Stimulated activated memory B cell treated with anti-CD40 and anti-IgM and Interleukin-4, amounts not matched to agents 10 μg/mL and 1 μg/mL and 100 μg/mL, for 72 hours (primary cell): ENCODE measurements around the gene TNN.

ENCODE experiments used
- ATAC-seq: fragments of 150-1000 bp; cut with Tn5 transposase; 2 replicates; pipeline ENCODE4 v1.10.0; 2021
- H3K27ac Mint-ChIP-seq: one replicate; pipeline ENCODE4 v1.8.0; 2022; ENCODE audit warnings: mild to moderate bottlenecking, mixed read lengths
- H3K27me3 Mint-ChIP-seq: one replicate; pipeline ENCODE4 v1.8.0; 2022; ENCODE audit warnings: mixed read lengths
- H3K36me3 Mint-ChIP-seq: one replicate; pipeline ENCODE4 v1.8.0; 2022; ENCODE audit warnings: mixed read lengths
- H3K4me1 Mint-ChIP-seq: one replicate; pipeline ENCODE4 v1.8.0; 2022; ENCODE audit warnings: mixed read lengths
- H3K4me3 Mint-ChIP-seq: one replicate; pipeline ENCODE4 v1.8.0; 2022; ENCODE audit warnings: mild to moderate bottlenecking, moderate library complexity, mixed read lengths
- H3K9me3 Mint-ChIP-seq: one replicate; pipeline ENCODE4 v1.8.0; 2022; ENCODE audit warnings: mixed read lengths

TNN gene

GRCh38 chr1:175045097-175045496 is 22.5 kb upstream of the TNN start:
- H3K4me3 Mint-ChIP-seq = no peak overlapping the region
- no peaks in the 10 kb centered on the region for H3K4me1 Mint-ChIP-seq
- no peaks in the 10 kb centered on the region for H3K36me3 Mint-ChIP-seq
- ATAC-seq = no peak
- no peaks in the 10 kb centered on the region for H3K9me3 Mint-ChIP-seq
- peaks cover 58% of the 10 kb centered on the region for H3K27me3 Mint-ChIP-seq
- H3K27ac Mint-ChIP-seq = no peak overlapping the region

GRCh38 chr1:175045519-175045918 is 22.1 kb upstream of the TNN start:
- no peak overlapping the region for H3K4me3 Mint-ChIP-seq
- no peaks in the 10 kb centered on the region for H3K9me3 Mint-ChIP-seq
- H3K4me1 Mint-ChIP-seq = no peaks in the 10 kb centered on the region

GRCh38 chr1:175050992-175051391 is 16.6 kb upstream of the TNN start:
- Mint-ChIP-seq H3K9me3 (no peaks in the 10 kb centered on the region), H3K27ac (no peak overlapping the region), H3K4me3 (no peak overlapping the region), H3K4me1 (no peaks in the 10 kb centered on the region), H3K36me3 (no peaks in the 10 kb centered on the region), H3K27me3 (peaks cover 95% of the 10 kb centered on the region)
- no peak for ATAC-seq

More at GRCh38 chr1:175045519-175045918, 22.1 kb upstream of the TNN start:
- Mint-ChIP-seq H3K27ac (no peak overlapping the region), H3K27me3 (peaks cover 59% of the 10 kb centered on the region), H3K36me3 (no peaks in the 10 kb centered on the region)
- ATAC-seq = peak; percentile 70

- Mint-ChIP-seq H3K36me3 (peaks cover 4% of the 10 kb centered on the region), H3K27ac (no peak overlapping the region), H3K4me3 (no peak overlapping the region), H3K27me3 (peaks cover 84% of the 10 kb centered on the region), H3K4me1 (no peaks in the 10 kb centered on the region), H3K9me3 (peaks cover 6% of the 10 kb centered on the region)
- no peak for ATAC-seq
These were observed 12.9 kb upstream of the TNN start for GRCh38 chr1:175054736-175055135.

- H3K36me3 Mint-ChIP-seq = no peaks in the 10 kb centered on the region
- H3K4me3 Mint-ChIP-seq = no peak overlapping the region
- ATAC-seq = no peak
- H3K27me3 Mint-ChIP-seq = peaks cover 34% of the 10 kb centered on the region
- H3K4me1 Mint-ChIP-seq = no peaks in the 10 kb centered on the region
- H3K27ac Mint-ChIP-seq = no peak overlapping the region
- peaks cover 2% of the 10 kb centered on the region for H3K9me3 Mint-ChIP-seq
These were observed 5.3 kb upstream of the TNN start for GRCh38 chr1:175062339-175062738.

GRCh38 chr1:175062858-175063257 is 4.8 kb upstream of the TNN start:
- no peak overlapping the region for H3K4me3 Mint-ChIP-seq
- no peak overlapping the region for H3K27ac Mint-ChIP-seq
- H3K36me3 Mint-ChIP-seq = no peaks in the 10 kb centered on the region
- peaks cover 34% of the 10 kb centered on the region for H3K27me3 Mint-ChIP-seq
- H3K4me1 Mint-ChIP-seq = no peaks in the 10 kb centered on the region
- ATAC-seq = no peak
- H3K9me3 Mint-ChIP-seq = peaks cover 2% of the 10 kb centered on the region

- no peaks in the 10 kb centered on the region for H3K9me3 Mint-ChIP-seq
- no peak for ATAC-seq
- no peak overlapping the region for H3K4me3 Mint-ChIP-seq
- no peak overlapping the region for H3K27ac Mint-ChIP-seq
- H3K36me3 Mint-ChIP-seq = no peaks in the 10 kb centered on the region
- H3K4me1 Mint-ChIP-seq = peaks cover 7% of the 10 kb centered on the region
- H3K27me3 Mint-ChIP-seq = peaks cover 59% of the 10 kb centered on the region
These were observed 3.2 kb downstream of the TNN start for GRCh38 chr1:175070818-175071217.

- no peaks in the 10 kb centered on the region for H3K36me3 Mint-ChIP-seq
- H3K9me3 Mint-ChIP-seq = no peaks in the 10 kb centered on the region
- peaks cover 7% of the 10 kb centered on the region for H3K4me1 Mint-ChIP-seq
- peaks cover 53% of the 10 kb centered on the region for H3K27me3 Mint-ChIP-seq
- no peak for ATAC-seq
- no peak overlapping the region for H3K4me3 Mint-ChIP-seq
- no peak overlapping the region for H3K27ac Mint-ChIP-seq
These were observed 3.8 kb downstream of the TNN start for GRCh38 chr1:175071276-175071943.

GRCh38 chr1:175072099-175072951 is 4.7 kb downstream of the TNN start:
- H3K4me3 Mint-ChIP-seq = no peak overlapping the region
- no peaks in the 10 kb centered on the region for H3K36me3 Mint-ChIP-seq
- no peak for ATAC-seq
- no peak overlapping the region for H3K27ac Mint-ChIP-seq
- H3K27me3 Mint-ChIP-seq = peaks cover 46% of the 10 kb centered on the region
- H3K4me1 Mint-ChIP-seq = peaks cover 7% of the 10 kb centered on the region
- H3K9me3 Mint-ChIP-seq = no peaks in the 10 kb centered on the region

- Mint-ChIP-seq H3K27ac (no peak overlapping the region), H3K4me1 (peaks cover 7% of the 10 kb centered on the region), H3K4me3 (no peak overlapping the region), H3K9me3 (no peaks in the 10 kb centered on the region), H3K36me3 (no peaks in the 10 kb centered on the region), H3K27me3 (peaks cover 38% of the 10 kb centered on the region)
- ATAC-seq = no peak
These were observed 5.4 kb downstream of the TNN start for GRCh38 chr1:175073061-175073460.

GRCh38 chr1:175073633-175074032 is 6.0 kb downstream of the TNN start:
- H3K36me3 Mint-ChIP-seq = no peaks in the 10 kb centered on the region
- H3K4me1 Mint-ChIP-seq = peaks cover 7% of the 10 kb centered on the region
- H3K27me3 Mint-ChIP-seq = peaks cover 38% of the 10 kb centered on the region
- no peak overlapping the region for H3K27ac Mint-ChIP-seq
- no peak overlapping the region for H3K4me3 Mint-ChIP-seq
- no peak for ATAC-seq
- H3K9me3 Mint-ChIP-seq = no peaks in the 10 kb centered on the region

- no peaks in the 10 kb centered on the region for H3K36me3 Mint-ChIP-seq
- peaks cover 7% of the 10 kb centered on the region for H3K4me1 Mint-ChIP-seq
- no peak overlapping the region for H3K27ac Mint-ChIP-seq
- H3K4me3 Mint-ChIP-seq = no peak overlapping the region
- peaks cover 26% of the 10 kb centered on the region for H3K27me3 Mint-ChIP-seq
- ATAC-seq = no peak
- no peaks in the 10 kb centered on the region for H3K9me3 Mint-ChIP-seq
These were observed 8.2 kb downstream of the TNN start for GRCh38 chr1:175075572-175076568.

GRCh38 chr1:175077356-175078030 is 9.9 kb downstream of the TNN start:
- Mint-ChIP-seq H3K4me1 (peaks cover 2% of the 10 kb centered on the region), H3K36me3 (no peaks in the 10 kb centered on the region), H3K9me3 (no peaks in the 10 kb centered on the region), H3K27ac (no peak overlapping the region), H3K27me3 (peaks cover 26% of the 10 kb centered on the region), H3K4me3 (no peak overlapping the region)
- ATAC-seq = no peak

GRCh38 chr1:175078629-175079028 is 11.0 kb downstream of the TNN start:
- Mint-ChIP-seq H3K4me3 (no peak overlapping the region), H3K27ac (no peak overlapping the region), H3K27me3 (peaks cover 26% of the 10 kb centered on the region), H3K36me3 (no peaks in the 10 kb centered on the region), H3K9me3 (no peaks in the 10 kb centered on the region), H3K4me1 (no peaks in the 10 kb centered on the region)
- ATAC-seq = no peak
